ENCODE results near the gene GPRIN2. TPM values are rescaled to one million over a fixed set of nuclear protein-coding genes. Genes with fewer than 3 reads are reported as not detected.
A peak's percentile ranks its signal among the peaks of the same experiment; 100 is the strongest.

Gene GPRIN2
- polyA plus RNA-seq, 1 of the 3 experiments (the other 2 are of a cell fraction), result 0.03 TPM

DNA sequence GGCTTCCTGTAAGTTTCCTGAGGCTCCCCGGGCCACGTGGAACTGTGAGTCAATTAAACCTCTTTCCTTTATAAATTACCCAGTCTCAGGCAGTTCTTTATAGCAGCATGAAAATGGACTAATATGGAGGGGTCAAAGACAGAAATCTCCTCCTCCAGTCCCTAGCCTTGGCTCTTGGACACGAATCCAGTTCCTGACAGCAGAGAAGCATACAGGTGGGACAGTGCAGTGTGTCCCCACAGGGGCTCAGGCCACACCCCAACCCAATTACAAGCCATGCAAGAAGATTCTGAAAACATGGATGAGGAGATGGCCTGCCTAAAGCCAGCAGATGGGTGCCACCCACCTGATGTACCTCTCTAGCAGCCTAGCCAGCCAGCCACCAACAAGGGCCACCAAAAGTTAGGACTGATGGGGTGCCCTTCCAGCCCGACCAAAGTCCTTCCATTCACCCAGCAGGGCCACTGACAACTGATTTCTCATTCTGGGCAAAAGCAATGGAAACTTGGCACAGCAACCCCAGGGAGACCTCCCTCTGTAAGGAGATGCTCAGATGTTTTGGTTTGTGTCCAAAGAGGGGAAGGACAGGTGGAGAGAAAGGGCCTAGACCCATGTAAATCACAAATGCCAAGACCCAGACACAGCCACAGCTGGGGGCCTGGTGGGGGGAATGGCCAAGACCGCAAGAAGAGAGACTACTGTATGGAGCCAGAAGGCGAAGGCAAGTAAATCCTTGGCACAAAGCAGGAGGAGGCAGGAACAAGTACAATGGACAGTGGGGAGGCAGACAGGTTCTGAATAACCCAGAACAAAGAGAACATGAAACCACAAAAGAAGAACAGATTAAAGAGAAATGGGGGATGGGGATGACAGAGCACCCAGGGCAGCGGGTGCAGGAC is 13.6 kb downstream of the GPRIN2 start (continued):
- TF ChIP-seq, protein P1, sequence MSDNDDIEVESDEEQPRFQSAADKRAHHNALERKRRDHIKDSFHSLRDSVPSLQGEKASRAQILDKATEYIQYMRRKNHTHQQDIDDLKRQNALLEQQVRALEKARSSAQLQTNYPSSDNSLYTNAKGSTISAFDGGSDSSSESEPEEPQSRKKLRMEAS (IDR thresholded peaks at IDR 0.05; ENCODE audit: low read depth), result no peak

DNA sequence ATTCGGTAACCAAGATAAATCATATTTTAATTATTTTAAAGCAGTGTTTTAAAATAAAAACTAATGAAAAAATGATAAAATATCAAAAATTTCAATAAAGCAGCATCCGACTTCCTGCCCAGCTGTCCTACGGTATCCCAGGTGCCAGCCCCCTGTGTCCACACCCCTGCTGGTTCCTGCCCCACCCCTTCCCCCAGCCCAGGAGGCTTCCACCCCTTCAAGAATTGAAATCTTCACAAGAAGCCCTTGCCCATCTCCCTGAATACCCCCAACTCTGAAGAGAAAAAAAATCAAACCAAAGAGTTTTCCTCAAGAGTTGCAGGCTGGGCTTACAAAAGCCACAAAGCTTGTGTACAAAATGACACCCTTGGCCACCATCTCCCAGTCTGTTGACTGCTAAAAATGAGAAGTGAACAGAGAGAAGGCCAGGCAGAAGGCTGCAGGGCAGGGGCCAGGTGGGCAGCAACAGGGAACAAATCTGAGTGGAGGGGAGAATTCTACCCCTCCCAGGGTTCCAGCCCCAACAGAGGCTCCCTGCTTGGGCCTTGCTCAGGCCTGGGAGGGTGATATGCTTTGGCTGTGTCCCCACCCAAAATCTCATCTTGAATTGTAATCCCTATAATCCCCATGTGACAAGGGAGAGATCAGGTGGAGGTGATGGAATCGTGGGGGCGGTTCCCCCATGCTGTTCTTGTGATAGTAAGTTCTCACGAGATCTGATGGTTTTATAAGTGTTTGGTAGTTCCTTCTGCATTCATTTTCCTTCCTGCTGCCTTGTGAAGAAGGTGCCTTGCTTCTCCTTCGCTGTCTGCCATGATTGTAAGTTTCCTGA is 14.5 kb downstream of the GPRIN2 start:
- 78% methylated on average over 7 of the region's 7 CpGs for WGBS (ENCODE audit: low lambda C conversion rate)
- Histone ChIP-seq H3K36me3 (replicated peaks in 1 of 2; ENCODE audit: control insufficient read depth in 1 of 2, insufficient read depth in 2 of 2, low read length in 1 of 2) (no peaks in the 10 kb centered on the region), H3K9ac (no peak overlapping the region)

GRCh38 chr10:46541017-46541661 is 15.3 kb downstream of the GPRIN2 start:
- H2AFZ ChIP-seq (ENCODE audit: low read depth), result no peak overlapping the region
- H3K27ac ChIP-seq (ENCODE audit: low read depth in 2 of 2, low read length in 1 of 2), result no peak overlapping the region
- H3K4me2 ChIP-seq, result no peak overlapping the region
- 35% methylated on average over 41 of the region's 42 CpGs for WGBS (ENCODE audit: low lambda C conversion rate)
- DNase-seq, result peak; percentile 84
- ChIA-PET POLR2A (no interaction called here), CTCF (interaction anchor here (0.8 to 3.2 kb wide), 6 partner anchors 7 to 25 kb away, joined by 3 to 14 read pairs (median 5); no protein-coding TSS in a partner anchor)
- H3K27me3 ChIP-seq (ENCODE audit: insufficient read depth), result no peaks in the 10 kb centered on the region
- H3K4me1 ChIP-seq (ENCODE audit: control insufficient read depth in 1 of 2, insufficient read depth in 2 of 2, low read depth in 1 of 2, low read length in 1 of 2), result peaks cover 0 to 5% of the 10 kb centered on the region in 2 experiments; a peak in 1 of 4 replicates
- H3K9me2 ChIP-seq, result no peaks in the 10 kb centered on the region
- no peaks in the 10 kb centered on the region for H4K20me1 ChIP-seq (ENCODE audit: insufficient read depth)
- H3K79me2 ChIP-seq (ENCODE audit: insufficient read depth), result no peaks in the 10 kb centered on the region
- TF ChIP-seq, protein P2, sequence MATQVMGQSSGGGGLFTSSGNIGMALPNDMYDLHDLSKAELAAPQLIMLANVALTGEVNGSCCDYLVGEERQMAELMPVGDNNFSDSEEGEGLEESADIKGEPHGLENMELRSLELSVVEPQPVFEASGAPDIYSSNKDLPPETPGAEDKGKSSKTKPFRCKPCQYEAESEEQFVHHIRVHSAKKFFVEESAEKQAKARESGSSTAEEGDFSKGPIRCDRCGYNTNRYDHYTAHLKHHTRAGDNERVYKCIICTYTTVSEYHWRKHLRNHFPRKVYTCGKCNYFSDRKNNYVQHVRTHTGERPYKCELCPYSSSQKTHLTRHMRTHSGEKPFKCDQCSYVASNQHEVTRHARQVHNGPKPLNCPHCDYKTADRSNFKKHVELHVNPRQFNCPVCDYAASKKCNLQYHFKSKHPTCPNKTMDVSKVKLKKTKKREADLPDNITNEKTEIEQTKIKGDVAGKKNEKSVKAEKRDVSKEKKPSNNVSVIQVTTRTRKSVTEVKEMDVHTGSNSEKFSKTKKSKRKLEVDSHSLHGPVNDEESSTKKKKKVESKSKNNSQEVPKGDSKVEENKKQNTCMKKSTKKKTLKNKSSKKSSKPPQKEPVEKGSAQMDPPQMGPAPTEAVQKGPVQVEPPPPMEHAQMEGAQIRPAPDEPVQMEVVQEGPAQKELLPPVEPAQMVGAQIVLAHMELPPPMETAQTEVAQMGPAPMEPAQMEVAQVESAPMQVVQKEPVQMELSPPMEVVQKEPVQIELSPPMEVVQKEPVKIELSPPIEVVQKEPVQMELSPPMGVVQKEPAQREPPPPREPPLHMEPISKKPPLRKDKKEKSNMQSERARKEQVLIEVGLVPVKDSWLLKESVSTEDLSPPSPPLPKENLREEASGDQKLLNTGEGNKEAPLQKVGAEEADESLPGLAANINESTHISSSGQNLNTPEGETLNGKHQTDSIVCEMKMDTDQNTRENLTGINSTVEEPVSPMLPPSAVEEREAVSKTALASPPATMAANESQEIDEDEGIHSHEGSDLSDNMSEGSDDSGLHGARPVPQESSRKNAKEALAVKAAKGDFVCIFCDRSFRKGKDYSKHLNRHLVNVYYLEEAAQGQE (IDR thresholded peaks at IDR 0.05; ENCODE audit: low read depth, low read length), result no peak
- TF ChIP-seq, protein P3, sequence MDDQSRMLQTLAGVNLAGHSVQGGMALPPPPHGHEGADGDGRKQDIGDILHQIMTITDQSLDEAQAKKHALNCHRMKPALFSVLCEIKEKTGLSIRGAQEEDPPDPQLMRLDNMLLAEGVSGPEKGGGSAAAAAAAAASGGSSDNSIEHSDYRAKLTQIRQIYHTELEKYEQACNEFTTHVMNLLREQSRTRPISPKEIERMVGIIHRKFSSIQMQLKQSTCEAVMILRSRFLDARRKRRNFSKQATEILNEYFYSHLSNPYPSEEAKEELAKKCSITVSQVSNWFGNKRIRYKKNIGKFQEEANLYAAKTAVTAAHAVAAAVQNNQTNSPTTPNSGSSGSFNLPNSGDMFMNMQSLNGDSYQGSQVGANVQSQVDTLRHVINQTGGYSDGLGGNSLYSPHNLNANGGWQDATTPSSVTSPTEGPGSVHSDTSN (IDR thresholded peaks at IDR 0.05), result no peak
- H3F3A ChIP-seq (replicated peaks; ENCODE audit: insufficient read depth), result no peaks in the 10 kb centered on the region
- H3K9me3 ChIP-seq, result no peaks in the 10 kb centered on the region
- no peaks in the 10 kb centered on the region for H3K36me3 ChIP-seq (replicated peaks in 1 of 2; ENCODE audit: control insufficient read depth in 1 of 2, insufficient read depth in 2 of 2, low read length in 1 of 2)
- H3K4me3 ChIP-seq (ENCODE audit: low read depth in 2 of 2, low read length in 1 of 2), result no peak overlapping the region
- no peak overlapping the region for H3K9ac ChIP-seq

More for the DNA sequence above, 14.5 kb downstream of the GPRIN2 start:
- Histone ChIP-seq H2AFZ (ENCODE audit: low read depth) (no peak overlapping the region), H3K79me2 (ENCODE audit: insufficient read depth) (no peaks in the 10 kb centered on the region), H3K27me3 (ENCODE audit: insufficient read depth) (no peaks in the 10 kb centered on the region), H3K4me3 (ENCODE audit: low read depth in 2 of 2, low read length in 1 of 2) (no peak overlapping the region), H3K9me2 (no peaks in the 10 kb centered on the region), H3K27ac (ENCODE audit: low read depth in 2 of 2, low read length in 1 of 2) (no peak overlapping the region), H3K4me2 (no peak overlapping the region), H3F3A (replicated peaks; ENCODE audit: insufficient read depth) (no peaks in the 10 kb centered on the region), H4K20me1 (ENCODE audit: insufficient read depth) (no peaks in the 10 kb centered on the region), H3K4me1 (ENCODE audit: control insufficient read depth in 1 of 2, insufficient read depth in 2 of 2, low read depth in 1 of 2, low read length in 1 of 2) (peaks cover 0 to 5% of the 10 kb centered on the region in 2 experiments; a peak in 1 of 4 replicates), H3K9me3 (no peaks in the 10 kb centered on the region)
- ChIA-PET CTCF (interaction anchor here (0.7 kb wide), 1 partner anchor 1307 kb away, joined by 3 read pairs; no protein-coding TSS in a partner anchor), POLR2A (no interaction called here)
- TF ChIP-seq, protein P2 (IDR thresholded peaks at IDR 0.05; ENCODE audit: low read depth, low read length), result no peak
- TF ChIP-seq FOXJ3 (CRISPR knock-in tag; IDR thresholded peaks at IDR 0.05), result no peak
- peak; percentile 35 for DNase-seq

Data from SK-N-SH (cell line).